AG04450 (cell line): ENCODE measurements around the gene SLC16A6. TPM values are rescaled to one million over a fixed set of nuclear protein-coding genes. Genes with fewer than 3 reads are reported as not detected.
"Not testable (repeated sequence)": the region's sequence is repeated elsewhere in the genome, so short reads cannot be mapped to it uniquely, and the experiment has no call there.

Experiments
- CTCF ChIA-PET: fragments of 300-600, 350-600 bp; formaldehyde crosslinking; extraction: SDS; loops from one replicate; lab custom pipeline; 2022; ENCODE audit warnings: antibody characterized with exemption, inconsistent platforms; lab: Charles Lee
- POLR2A ChIA-PET: fragments of 350-600 bp; formaldehyde crosslinking; extraction: SDS; loops from one replicate; lab custom pipeline; 2021; ENCODE audit warnings: antibody characterized with exemption, inconsistent platforms; lab: Yijun Ruan, JAX
- DNase-seq: peaks from one replicate; pipeline ENCODE4 v3.0.0-alpha.2; 2011; ENCODE audit warnings: low read depth, low spot score
- H3K27ac ChIP-seq: one replicate; pipeline ENCODE4 v1.5.1; 2012; ENCODE audit warnings: low read depth, low read length, control low read depth
- H3K27me3 ChIP-seq: one replicate; pipeline ENCODE4 v1.6.0; 2012; ENCODE audit warnings: low read length; ENCODE audit not compliant: control insufficient read depth, insufficient read depth
- H3K4me3 ChIP-seq: 2 replicates; pipeline ENCODE4 v1.5.1; 2011; ENCODE audit warnings: mild to moderate bottlenecking, low read depth, low read length, control low read depth
- H3K9me3 ChIP-seq: 2 replicates; pipeline ENCODE4 v1.5.1; 2012; ENCODE audit warnings: low read length; ENCODE audit not compliant: control insufficient read depth, insufficient read depth
- polyA plus RNA-seq: library from polyadenylated mRNA; depleted of rRNA; stranded (reverse); fragments of >200 nt; gene quantifications from 2 replicates; pipeline ENCODE4 v1.2.3, GENCODE V29; 2011
- TF ChIP-seq, protein P1 (sequence below): IDR thresholded peaks from 2 replicates; pipeline ENCODE4 v1.5.1; 2011; ENCODE audit warnings: low read depth, low read length, control low read depth, inconsistent platforms

Gene SLC16A6
- polyA plus RNA-seq, 1 experiment: 1.2 TPM

- Histone ChIP-seq H3K27ac (no peak overlapping the region), H3K4me3 (no peak overlapping the region), H3K27me3 (no peaks in the 10 kb centered on the region), H3K9me3 (no peaks in the 10 kb centered on the region)
- TF ChIP-seq, protein P1, sequence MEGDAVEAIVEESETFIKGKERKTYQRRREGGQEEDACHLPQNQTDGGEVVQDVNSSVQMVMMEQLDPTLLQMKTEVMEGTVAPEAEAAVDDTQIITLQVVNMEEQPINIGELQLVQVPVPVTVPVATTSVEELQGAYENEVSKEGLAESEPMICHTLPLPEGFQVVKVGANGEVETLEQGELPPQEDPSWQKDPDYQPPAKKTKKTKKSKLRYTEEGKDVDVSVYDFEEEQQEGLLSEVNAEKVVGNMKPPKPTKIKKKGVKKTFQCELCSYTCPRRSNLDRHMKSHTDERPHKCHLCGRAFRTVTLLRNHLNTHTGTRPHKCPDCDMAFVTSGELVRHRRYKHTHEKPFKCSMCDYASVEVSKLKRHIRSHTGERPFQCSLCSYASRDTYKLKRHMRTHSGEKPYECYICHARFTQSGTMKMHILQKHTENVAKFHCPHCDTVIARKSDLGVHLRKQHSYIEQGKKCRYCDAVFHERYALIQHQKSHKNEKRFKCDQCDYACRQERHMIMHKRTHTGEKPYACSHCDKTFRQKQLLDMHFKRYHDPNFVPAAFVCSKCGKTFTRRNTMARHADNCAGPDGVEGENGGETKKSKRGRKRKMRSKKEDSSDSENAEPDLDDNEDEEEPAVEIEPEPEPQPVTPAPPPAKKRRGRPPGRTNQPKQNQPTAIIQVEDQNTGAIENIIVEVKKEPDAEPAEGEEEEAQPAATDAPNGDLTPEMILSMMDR: no peak
- DNase-seq: no peak
- POLR2A ChIA-PET: no interaction called here
- CTCF ChIA-PET: no interaction called here
Measured at GRCh38 chr17:68231541-68231940, 59.4 kb downstream of the SLC16A6 start.

GRCh38 chr17:68231131-68231530 is 59.8 kb downstream of the SLC16A6 start:
- H3K27me3 ChIP-seq, H3K9me3 ChIP-seq, H3K4me3 ChIP-seq, CTCF ChIA-PET, DNase-seq, POLR2A ChIA-PET, H3K27ac ChIP-seq: not testable (repeated sequence)

DNA sequence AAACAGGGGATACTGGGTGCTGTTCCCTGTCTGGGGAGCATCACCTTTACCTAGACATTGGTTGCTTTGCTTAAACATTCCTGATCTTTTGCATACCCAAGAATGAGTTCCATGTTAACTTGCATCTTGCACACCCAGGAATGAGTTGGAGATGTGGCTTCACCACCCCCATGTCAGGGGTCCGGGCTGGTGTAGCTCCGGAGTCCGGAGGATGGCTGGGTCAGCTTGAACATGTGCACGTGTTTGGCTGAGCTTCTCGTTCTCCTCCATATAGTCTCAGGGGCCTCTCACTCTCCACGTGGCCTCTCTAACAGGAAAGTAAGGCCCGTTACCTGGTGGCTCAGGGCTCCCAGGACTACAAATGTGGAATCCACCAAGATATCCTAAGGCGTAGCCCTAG is 61.3 kb downstream of the SLC16A6 start:
- Histone ChIP-seq H3K27me3 (no peaks in the 10 kb centered on the region), H3K9me3 (no peaks in the 10 kb centered on the region), H3K4me3 (no peak overlapping the region), H3K27ac (no peak overlapping the region)
- ChIA-PET CTCF (no interaction called here), POLR2A (no interaction called here)
- TF ChIP-seq, protein P1: no peak
- no peak for DNase-seq

- Histone ChIP-seq H3K9me3 (no peaks in the 10 kb centered on the region), H3K27ac (no peak overlapping the region), H3K27me3 (no peaks in the 10 kb centered on the region), H3K4me3 (no peak overlapping the region)
- POLR2A ChIA-PET: no interaction called here
- no peak for DNase-seq
- TF ChIP-seq, protein P1: no peak
- CTCF ChIA-PET: no interaction called here
Measured at GRCh38 chr17:68228817-68229570, 61.9 kb downstream of the SLC16A6 start.

DNA sequence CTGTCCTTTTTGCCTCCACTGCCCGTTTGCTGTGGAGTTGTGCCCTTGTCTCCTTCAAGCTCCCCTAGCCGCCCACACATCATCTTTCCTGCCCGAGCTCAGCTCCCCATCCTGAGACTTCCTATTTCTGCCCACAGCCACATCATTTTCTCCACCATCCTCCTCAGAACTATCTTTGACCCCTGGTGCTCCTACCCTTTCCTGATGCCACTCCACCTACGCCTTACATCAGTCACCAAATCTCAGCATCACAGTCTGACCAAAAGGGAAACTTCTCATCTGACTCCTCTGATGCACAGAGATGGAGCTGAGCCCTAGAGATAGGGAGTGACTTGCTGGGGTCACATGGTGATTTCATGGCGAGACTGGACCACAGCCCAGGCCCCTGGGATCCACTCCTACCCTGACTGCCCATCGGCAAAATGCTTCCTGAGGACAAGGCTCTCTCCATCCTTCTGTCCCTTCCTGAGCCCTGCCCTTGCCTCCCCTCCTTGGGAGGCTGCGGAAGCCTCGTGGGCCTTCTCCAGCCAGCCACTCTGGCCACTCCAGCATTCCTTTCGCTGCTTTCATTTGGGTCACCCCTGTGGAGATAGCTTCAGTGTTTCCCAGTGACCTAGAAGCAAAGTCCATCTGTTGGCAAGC is 62.8 kb downstream of the SLC16A6 start:
- DNase-seq, H3K27ac ChIP-seq, POLR2A ChIA-PET, CTCF ChIA-PET, H3K4me3 ChIP-seq, H3K27me3 ChIP-seq, H3K9me3 ChIP-seq: not testable (repeated sequence)

DNA sequence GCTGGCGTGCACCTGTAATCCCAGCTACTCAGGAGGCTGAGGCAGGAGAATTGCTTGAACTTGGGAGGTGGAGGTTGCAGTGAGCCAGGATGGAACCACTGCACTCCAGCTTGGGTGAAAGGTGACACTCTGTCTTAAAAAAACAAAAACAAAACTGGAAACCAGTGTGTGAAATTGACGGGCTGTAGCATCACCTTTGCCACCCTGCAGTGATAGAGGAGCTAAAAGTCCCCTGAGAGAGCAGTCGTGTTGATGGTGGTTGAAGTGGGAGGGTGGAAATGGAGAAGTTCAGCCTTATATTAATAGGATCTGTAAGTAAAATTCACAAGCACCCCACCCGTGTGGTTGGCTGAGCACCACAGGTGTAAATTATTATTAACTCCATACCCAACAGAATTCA is 65.9 kb downstream of the SLC16A6 start:
- POLR2A ChIA-PET, DNase-seq, H3K27me3 ChIP-seq, H3K27ac ChIP-seq, H3K4me3 ChIP-seq, H3K9me3 ChIP-seq: not testable (repeated sequence)
- CTCF ChIA-PET: interaction anchor here (0.6 to 1.1 kb wide), 3 partner anchors 22 to 25 kb away, joined by 3 to 10 read pairs (median 4); no protein-coding TSS in a partner anchor
